Adrenal gland (tissue), 5 donors: Measurements from ENCODE around the gene ZFYVE21.

Experiments
- CTCF ChIP-seq, 6 experiments: fragments of 450-650 bp in 4 of 6; fragments of 200-600 bp in 2 of 6; sonication (generic) in 1 of 6; IDR thresholded peaks; 1 replicate in 5 of 6; 2 replicates in 1 of 6; pipeline versions ENCODE4 v1.5.1 to v1.8.0; 2016 to 2021; ENCODE audit warnings: antibody characterized with exemption in 6 of 6, mild to moderate bottlenecking in 2 of 6, moderate library complexity in 1 of 6
- POLR2A ChIP-seq, 2 donors: fragments of 450-650 bp; IDR thresholded peaks; one replicate each; pipeline ENCODE4 v1.6.1; 2017; ENCODE audit warnings: antibody characterized with exemption in 2 of 2, mild to moderate bottlenecking in 2 of 2, moderate library complexity in 1 of 2
- donor health status: DM: no; HTN: no; CAD: no.

GRCh38 chr14:103753774-103754173, 38.2 kb downstream of the ZFYVE21 start:
- no peak for TF ChIP-seq CTCF (IDR thresholded peaks at IDR 0.05)
- TF ChIP-seq POLR2A (IDR thresholded peaks at IDR 0.05), result no peak
